EH (cell line): ENCODE measurements around the gene TINAGL1.
A peak's percentile ranks its signal among the peaks of the same experiment; 100 is the strongest.

Experiments
- DNase-seq: peaks from one replicate; pipeline ENCODE4 v3.0.0-alpha.2; 2015; ENCODE audit warnings: low read depth

The TINAGL1 gene

GRCh38 chr1:31568895-31569595, 7.3 kb upstream of the TINAGL1 start:
- DNase-seq = no peak

GRCh38 chr1:31569596-31570173, 6.6 kb upstream of the TINAGL1 start:
- DNase-seq = no peak

GRCh38 chr1:31570228-31570627, 6.1 kb upstream of the TINAGL1 start:
- DNase-seq = no peak

- DNase-seq = peak; percentile 80
Measured at GRCh38 chr1:31570906-31571305, 5.4 kb upstream of the TINAGL1 start.

- DNase-seq = no peak
Measured at GRCh38 chr1:31571340-31572295, 4.7 kb upstream of the TINAGL1 start.

GRCh38 chr1:31572323-31573104, 3.8 kb upstream of the TINAGL1 start:
- DNase-seq = peak; percentile 85

- no peak for DNase-seq
Measured at GRCh38 chr1:31573261-31573660, 3.1 kb upstream of the TINAGL1 start.

GRCh38 chr1:31574749-31575368, 1.5 kb upstream of the TINAGL1 start:
- DNase-seq = no peak

- DNase-seq = no peak
Measured at GRCh38 chr1:31575369-31576140, 760 bp upstream of the TINAGL1 start.

GRCh38 chr1:31576743-31577455, 584 bp downstream of the TINAGL1 start:
- DNase-seq = no peak

- peak; percentile 83 for DNase-seq
Measured at GRCh38 chr1:31577515-31578192, 1.3 kb downstream of the TINAGL1 start.

- peak; percentile 48 for DNase-seq
Measured at GRCh38 chr1:31579374-31579773, 3.1 kb downstream of the TINAGL1 start.

GRCh38 chr1:31580513-31580870, 4.2 kb downstream of the TINAGL1 start:
- DNase-seq = peak; percentile 82

GRCh38 chr1:31580891-31581603, 4.7 kb downstream of the TINAGL1 start:
- no peak for DNase-seq

GRCh38 chr1:31581821-31582810, 5.8 kb downstream of the TINAGL1 start:
- peak; percentile 50 for DNase-seq

- DNase-seq = no peak
Measured at GRCh38 chr1:31583082-31583994, 7.0 kb downstream of the TINAGL1 start.
